Measurements from ENCODE around the gene FREM2.
A peak's percentile ranks its signal among the peaks of the same experiment; 100 is the strongest.

Gene FREM2

DNA sequence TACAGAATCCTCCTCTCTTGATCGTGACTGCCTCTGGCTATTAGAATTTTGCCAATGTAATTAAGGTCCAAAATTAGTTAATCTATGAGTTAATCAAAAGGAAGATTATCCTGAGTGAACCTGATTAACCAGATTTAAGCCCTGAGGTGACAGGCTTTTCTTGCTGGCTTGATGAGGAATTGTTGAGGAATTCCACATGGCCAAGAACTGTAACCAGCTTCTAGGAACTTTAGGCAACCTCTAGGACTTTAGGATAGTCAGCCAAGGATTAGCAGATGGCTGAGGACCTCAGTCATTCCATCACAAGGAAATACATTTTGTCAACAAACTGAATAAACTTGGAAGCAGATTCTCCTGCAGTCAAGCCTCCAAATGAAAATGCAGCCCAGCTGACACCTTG lies 219.0 kb downstream of the FREM2 start:
- TF ChIP-seq, protein P1, sequence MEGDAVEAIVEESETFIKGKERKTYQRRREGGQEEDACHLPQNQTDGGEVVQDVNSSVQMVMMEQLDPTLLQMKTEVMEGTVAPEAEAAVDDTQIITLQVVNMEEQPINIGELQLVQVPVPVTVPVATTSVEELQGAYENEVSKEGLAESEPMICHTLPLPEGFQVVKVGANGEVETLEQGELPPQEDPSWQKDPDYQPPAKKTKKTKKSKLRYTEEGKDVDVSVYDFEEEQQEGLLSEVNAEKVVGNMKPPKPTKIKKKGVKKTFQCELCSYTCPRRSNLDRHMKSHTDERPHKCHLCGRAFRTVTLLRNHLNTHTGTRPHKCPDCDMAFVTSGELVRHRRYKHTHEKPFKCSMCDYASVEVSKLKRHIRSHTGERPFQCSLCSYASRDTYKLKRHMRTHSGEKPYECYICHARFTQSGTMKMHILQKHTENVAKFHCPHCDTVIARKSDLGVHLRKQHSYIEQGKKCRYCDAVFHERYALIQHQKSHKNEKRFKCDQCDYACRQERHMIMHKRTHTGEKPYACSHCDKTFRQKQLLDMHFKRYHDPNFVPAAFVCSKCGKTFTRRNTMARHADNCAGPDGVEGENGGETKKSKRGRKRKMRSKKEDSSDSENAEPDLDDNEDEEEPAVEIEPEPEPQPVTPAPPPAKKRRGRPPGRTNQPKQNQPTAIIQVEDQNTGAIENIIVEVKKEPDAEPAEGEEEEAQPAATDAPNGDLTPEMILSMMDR (IDR thresholded peaks at IDR 0.05; ENCODE audit: insufficient read depth, low read depth, low read length, missing control alignments): no peak
- no peak overlapping the region for H3K4me3 ChIP-seq (ENCODE audit: low read length)
- DNase-seq (ENCODE audit: low read depth): peak; percentile 94

DNA sequence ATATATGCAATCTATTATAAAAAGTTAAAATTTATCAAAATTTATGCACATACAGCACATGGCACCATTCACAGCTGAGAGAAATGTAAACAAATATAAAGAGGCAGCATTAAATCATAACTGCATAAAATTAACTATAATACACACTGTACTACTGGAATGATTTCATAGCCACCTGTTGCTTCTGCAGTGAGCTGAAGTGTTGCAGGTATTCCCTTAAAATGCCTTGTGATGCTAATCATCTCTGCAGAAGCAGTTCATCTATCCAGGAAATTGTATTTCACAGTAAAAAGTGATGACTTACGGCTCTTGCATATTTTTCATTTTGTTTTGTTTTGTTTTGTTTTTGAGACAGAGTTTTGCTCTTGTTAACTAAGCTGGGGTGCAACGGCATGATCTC lies 221.7 kb downstream of the FREM2 start:
- TF ChIP-seq, protein P1 (IDR thresholded peaks at IDR 0.05; ENCODE audit: insufficient read depth, low read depth, low read length, missing control alignments): no peak
- no peak overlapping the region for H3K4me3 ChIP-seq (ENCODE audit: low read length)
- no peak for DNase-seq (ENCODE audit: low read depth)

DNA sequence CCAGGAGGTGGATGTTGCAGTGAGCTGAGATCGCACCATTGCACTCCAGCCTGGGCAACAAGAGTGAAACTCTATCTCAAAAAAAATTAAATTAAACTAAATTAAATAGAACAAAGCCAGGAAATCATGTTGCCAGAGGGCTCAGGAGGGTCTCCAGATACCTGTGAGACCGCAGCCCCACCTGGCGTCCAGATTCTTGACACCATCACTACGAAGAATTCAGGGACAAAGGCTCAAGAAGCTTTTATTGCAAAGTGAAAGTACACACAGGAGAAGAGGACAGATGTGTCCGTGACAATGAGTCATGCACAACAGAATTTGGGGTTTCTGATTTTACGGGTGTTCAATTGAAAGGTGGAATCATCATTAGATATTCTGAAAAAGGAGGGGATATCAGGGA lies 227.2 kb downstream of the FREM2 start:
- TF ChIP-seq, protein P1 (IDR thresholded peaks at IDR 0.05; ENCODE audit: insufficient read depth, low read depth, low read length, missing control alignments): no peak
- DNase-seq (ENCODE audit: low read depth): no peak
- H3K4me3 ChIP-seq (ENCODE audit: low read length): no peak overlapping the region

DNA sequence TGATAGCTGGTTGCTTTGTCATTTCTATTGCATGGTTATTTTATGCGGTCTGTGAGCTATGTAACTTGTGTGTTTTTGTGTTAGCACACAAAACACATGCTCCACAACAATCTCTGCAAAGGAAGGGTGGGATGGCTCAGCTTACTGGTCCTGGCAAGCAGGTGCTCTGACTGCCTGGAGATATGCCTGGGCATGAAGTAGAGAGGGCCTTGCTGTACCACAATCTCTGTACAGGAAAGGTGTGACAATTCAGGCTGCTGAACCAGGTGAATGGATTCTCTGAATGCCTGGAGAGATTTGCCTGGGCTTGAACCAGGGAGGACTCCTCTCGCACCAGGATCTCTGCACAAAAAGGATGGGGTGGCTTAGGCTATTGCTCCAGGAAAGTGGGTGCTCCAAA lies 234.2 kb downstream of the FREM2 start:
- no peak overlapping the region for H3K4me3 ChIP-seq (ENCODE audit: low read length)
- peak; percentile 80 for DNase-seq (ENCODE audit: low read depth)
- TF ChIP-seq, protein P1 (IDR thresholded peaks at IDR 0.05; ENCODE audit: insufficient read depth, low read depth, low read length, missing control alignments): no peak

DNA sequence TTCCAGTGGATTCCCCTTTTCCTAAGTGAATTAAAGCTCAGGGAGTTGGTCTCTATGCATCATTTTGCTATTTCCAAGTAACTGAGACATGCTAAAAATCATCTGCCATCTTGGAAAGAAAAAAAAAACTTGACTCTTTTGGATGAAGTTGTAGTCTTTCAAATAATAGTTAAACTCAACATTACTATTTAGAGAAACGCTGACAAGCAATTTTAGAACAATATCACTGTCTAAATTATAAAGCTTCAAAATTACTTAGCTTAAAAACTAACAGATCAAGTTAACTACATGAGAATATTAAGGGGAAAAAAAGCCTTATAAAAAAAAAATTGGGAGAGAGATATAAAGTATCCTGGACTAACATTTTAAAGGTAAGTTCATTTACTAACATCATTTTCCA lies 235.3 kb downstream of the FREM2 start:
- DNase-seq (ENCODE audit: low read depth): no peak
- no peak overlapping the region for H3K4me3 ChIP-seq (ENCODE audit: low read length)
- TF ChIP-seq, protein P1 (IDR thresholded peaks at IDR 0.05; ENCODE audit: insufficient read depth, low read depth, low read length, missing control alignments): no peak

DNA sequence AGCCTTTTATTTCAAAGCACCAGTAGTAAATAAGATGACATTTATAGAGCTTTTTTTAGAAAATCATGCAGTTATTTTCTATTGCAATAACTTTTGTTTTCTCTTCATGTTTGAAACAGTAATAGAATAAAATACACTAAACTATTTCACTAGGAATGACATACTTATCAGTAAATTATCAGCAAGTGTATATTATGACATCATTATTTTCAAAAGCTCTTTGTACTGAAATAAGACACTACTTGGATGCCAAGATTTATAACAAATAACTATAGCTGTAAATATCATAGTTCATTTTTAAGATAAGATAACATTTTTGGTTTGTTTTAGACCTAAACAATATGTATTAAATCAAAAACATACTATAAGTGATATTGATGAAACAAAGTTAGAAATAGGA lies 246.9 kb downstream of the FREM2 start:
- no peak overlapping the region for H3K4me3 ChIP-seq (ENCODE audit: low read length)
- no peak for DNase-seq (ENCODE audit: low read depth)
- TF ChIP-seq, protein P1 (IDR thresholded peaks at IDR 0.05; ENCODE audit: insufficient read depth, low read depth, low read length, missing control alignments): no peak

Data from epithelial cell of esophagus (primary cell).